Uterus (tissue), 2 donors: ENCODE measurements around the gene DHX38.

ENCODE experiments used
- POLR2A ChIP-seq, 2 donors: fragments of 450-650 bp; IDR thresholded peaks; one replicate each; pipeline ENCODE4 v1.6.1; 2016; ENCODE audit warnings: antibody characterized with exemption in 2 of 2, mild to moderate bottlenecking in 1 of 2, moderate library complexity in 1 of 2
- TF ChIP-seq, protein P1 (sequence below), 4 experiments: fragments of 200-600 bp in 2 of 4; fragments of 450-650 bp in 2 of 4; sonication (generic) in 2 of 4; IDR thresholded peaks; one replicate each; pipeline ENCODE4 v1.5.1; 2016 to 2019; ENCODE audit warnings: antibody characterized with exemption in 4 of 4, mild to moderate bottlenecking in 2 of 4, moderate library complexity in 1 of 4

DNA sequence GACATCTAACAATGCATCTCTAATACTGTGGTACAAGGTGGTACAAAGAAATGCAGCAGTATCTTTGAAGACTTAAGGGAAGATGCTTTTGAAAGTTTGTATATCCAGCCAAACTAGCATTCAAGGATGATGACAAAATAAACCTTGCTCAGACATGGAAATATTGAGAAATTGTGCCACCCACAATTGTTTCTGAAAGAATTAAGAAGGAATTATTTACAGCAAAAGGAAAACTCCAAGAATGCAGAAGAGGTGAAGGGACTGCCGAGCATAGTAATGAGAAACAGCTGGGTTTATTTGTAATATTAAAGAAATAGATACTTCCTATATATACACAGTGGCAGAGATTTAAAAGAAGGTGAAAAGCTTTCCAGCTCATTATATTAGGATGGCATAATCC lies 48.8 kb downstream of the DHX38 start:
- TF ChIP-seq, protein P1, sequence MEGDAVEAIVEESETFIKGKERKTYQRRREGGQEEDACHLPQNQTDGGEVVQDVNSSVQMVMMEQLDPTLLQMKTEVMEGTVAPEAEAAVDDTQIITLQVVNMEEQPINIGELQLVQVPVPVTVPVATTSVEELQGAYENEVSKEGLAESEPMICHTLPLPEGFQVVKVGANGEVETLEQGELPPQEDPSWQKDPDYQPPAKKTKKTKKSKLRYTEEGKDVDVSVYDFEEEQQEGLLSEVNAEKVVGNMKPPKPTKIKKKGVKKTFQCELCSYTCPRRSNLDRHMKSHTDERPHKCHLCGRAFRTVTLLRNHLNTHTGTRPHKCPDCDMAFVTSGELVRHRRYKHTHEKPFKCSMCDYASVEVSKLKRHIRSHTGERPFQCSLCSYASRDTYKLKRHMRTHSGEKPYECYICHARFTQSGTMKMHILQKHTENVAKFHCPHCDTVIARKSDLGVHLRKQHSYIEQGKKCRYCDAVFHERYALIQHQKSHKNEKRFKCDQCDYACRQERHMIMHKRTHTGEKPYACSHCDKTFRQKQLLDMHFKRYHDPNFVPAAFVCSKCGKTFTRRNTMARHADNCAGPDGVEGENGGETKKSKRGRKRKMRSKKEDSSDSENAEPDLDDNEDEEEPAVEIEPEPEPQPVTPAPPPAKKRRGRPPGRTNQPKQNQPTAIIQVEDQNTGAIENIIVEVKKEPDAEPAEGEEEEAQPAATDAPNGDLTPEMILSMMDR (IDR thresholded peaks at IDR 0.05), result no peak
- TF ChIP-seq POLR2A (IDR thresholded peaks at IDR 0.05), result no peak
